Measurements from ENCODE around the gene SNX17.
"Not testable (repeated sequence)": the region's sequence is repeated elsewhere in the genome, so short reads cannot be mapped to it uniquely, and the experiment has no call there.

Gene SNX17

GRCh38 chr2:27393225-27393624 lies 22.8 kb downstream of the SNX17 start:
- Mint-ChIP-seq H3K4me3 (no peak overlapping the region), H3K9me3 (no peaks in the 10 kb centered on the region), H3K27me3 (no peaks in the 10 kb centered on the region), H3K36me3 (ENCODE audit: insufficient read depth) (peaks cover 34% of the 10 kb centered on the region), H3K27ac (peak overlapping the region in 1 of 2 donors; percentile 98), H3K4me1 (ENCODE audit: low read depth in 2 of 2) (peaks cover 24 to 37% of the 10 kb centered on the region in 2 donors)
- ATAC-seq (replicated peaks) (no peak), DNase-seq (no peak)

- no peaks in the 10 kb centered on the region for H3K9me3 Mint-ChIP-seq
- ATAC-seq (replicated peaks) (no peak), DNase-seq (no peak)
- H3K4me1 Mint-ChIP-seq (ENCODE audit: low read depth in 2 of 2) = peaks cover 21 to 46% of the 10 kb centered on the region in 2 donors
- peak overlapping the region in 1 of 2 donors; percentile 3 for H3K4me3 Mint-ChIP-seq
- H3K27me3 Mint-ChIP-seq = no peaks in the 10 kb centered on the region
- peak overlapping the region in 1 of 2 donors; percentile 82 for H3K27ac Mint-ChIP-seq
- H3K36me3 Mint-ChIP-seq (ENCODE audit: insufficient read depth) = peaks cover 22% of the 10 kb centered on the region
These were observed 28.5 kb downstream of the SNX17 start for GRCh38 chr2:27398962-27399361.

GRCh38 chr2:27400348-27401135 lies 30.1 kb downstream of the SNX17 start:
- H3K9me3 Mint-ChIP-seq = no peaks in the 10 kb centered on the region
- H3K4me3 Mint-ChIP-seq = no peak overlapping the region
- DNase-seq (no peak), ATAC-seq (replicated peaks) (no peak)
- no peaks in the 10 kb centered on the region for H3K27me3 Mint-ChIP-seq
- peak overlapping the region; percentile 59 to 68 for H3K27ac Mint-ChIP-seq
- H3K4me1 Mint-ChIP-seq (ENCODE audit: low read depth in 2 of 2) = peaks cover 20 to 43% of the 10 kb centered on the region in 2 donors
- H3K36me3 Mint-ChIP-seq (ENCODE audit: insufficient read depth) = peaks cover 33% of the 10 kb centered on the region

DNA sequence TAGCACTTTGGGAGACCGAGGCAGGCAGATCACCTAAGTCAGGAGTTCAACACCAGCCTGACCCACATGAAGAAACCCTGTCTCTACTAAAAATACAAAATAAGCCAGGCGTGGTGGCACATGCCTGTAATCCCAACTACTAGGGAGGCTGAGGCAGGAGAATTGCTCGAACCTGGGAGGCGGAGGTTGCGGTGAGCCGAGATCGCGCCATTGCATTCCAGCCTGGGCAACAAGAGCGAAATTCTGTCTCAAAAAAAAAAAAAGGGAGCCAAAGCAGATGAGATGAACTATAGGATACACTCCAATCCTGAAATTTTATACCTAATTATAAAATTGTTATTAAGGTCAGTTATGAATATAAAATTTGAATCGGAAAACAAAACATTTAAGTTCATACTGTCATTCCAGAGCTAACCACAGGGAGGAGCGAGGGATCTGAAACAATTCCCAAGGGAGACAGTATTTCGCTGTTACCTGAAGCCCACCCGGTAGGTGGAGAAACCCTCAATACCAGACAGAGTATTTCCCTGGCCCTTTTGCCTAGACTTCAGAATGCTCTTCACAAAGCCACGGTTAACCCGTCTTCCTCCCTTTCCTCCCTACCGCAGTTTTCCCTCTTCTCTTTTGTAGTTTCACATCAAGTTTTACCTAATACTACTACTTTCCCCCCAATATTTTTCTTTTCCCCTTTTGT lies 37.5 kb downstream of the SNX17 start:
- peak overlapping the region; percentile 91 to 93 for H3K27ac Mint-ChIP-seq
- ATAC-seq (replicated peaks) (no peak), DNase-seq (no peak)
- peak overlapping the region; percentile 81 to 89 for H3K4me3 Mint-ChIP-seq
- H3K27me3 Mint-ChIP-seq = peaks cover 9 to 13% of the 10 kb centered on the region in 2 donors
- no peaks in the 10 kb centered on the region for H3K9me3 Mint-ChIP-seq
- H3K4me1 Mint-ChIP-seq (ENCODE audit: low read depth in 2 of 2) = peaks cover 22 to 38% of the 10 kb centered on the region in 2 donors
- H3K36me3 Mint-ChIP-seq (ENCODE audit: insufficient read depth) = peaks cover 22% of the 10 kb centered on the region

DNA sequence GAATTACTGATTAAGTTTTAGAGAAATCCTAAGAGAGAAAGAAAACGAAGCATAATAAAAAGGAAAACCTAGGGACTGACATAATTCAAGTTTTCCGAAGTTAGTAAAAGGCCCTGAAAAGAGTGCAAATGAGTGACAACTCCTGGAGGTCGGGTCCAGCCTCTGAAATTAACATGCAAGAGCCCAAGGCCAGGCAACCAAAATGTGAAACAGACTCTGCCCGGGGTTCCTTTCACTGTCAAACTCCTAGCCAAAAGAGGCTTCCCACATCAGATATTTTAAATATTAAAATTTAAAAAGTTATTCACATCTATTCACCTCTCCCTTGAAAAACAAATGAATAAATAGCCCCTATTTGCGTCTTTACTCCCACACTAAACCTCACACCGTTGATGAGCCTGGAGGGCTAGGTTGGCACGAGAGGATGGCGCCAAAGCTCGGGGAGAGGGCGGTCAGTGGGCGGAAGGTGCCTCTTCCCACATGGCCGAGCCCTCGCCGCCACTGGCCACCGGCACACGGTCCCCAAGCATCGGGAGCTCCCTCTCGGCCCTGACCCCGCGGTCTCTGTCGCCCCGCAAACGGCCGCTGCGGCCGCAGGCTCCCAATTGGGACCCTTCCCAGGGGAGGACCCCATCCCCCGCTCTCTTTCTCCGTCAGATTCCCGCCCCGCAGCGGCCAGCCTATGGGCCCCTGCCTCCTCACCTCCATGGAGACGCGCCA lies 38.3 kb downstream of the SNX17 start:
- Mint-ChIP-seq H3K27ac (peak overlapping the region; percentile 91 to 93), H3K4me1 (ENCODE audit: low read depth in 2 of 2) (peaks cover 22 to 34% of the 10 kb centered on the region in 2 donors), H3K36me3 (ENCODE audit: insufficient read depth) (peaks cover 21% of the 10 kb centered on the region), H3K4me3 (peak overlapping the region; percentile 81 to 89), H3K9me3 (no peaks in the 10 kb centered on the region), H3K27me3 (peaks cover 12 to 18% of the 10 kb centered on the region in 2 donors)
- ATAC-seq (replicated peaks) (no peak), DNase-seq (no peak)

DNA sequence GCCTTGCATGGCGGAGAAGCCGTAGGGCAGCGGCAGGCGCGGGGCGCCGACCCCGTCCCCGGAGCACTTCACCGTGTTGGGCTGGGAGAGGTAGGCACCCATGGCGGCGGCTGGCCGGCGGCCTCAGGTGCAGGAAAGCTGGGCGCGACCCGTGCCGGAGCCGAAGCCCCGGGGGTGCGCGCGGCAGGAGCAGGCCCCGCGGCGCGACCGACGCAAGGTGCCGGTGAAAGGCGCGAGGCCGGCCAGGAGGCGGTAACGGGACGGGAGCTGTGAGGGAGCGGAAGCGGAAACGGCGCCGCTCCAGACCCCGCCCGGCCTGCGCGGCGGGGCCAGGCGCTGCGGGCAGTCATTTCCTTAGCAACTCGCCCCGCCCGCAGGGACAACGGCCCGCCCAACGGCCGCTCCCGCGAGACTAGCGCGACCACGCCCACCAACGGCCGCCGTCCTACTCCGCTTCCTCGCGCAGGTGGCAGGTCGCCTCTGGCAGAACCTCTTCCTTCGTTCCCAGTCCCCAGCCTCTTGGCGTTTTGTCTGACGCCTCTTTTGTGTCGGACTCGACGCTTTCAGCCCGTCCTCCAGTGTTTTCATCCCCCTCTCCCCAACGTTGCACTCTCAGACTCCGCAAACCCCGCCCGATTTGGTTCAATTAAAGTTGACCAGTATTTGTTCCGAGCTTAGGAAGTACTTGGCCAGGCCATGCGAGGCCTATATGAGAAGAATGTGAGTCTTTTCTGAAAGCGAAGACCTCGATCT lies 39.1 kb downstream of the SNX17 start, which contains the start of gene PPM1G:
Gene PPM1G, minus strand, starts transcription at position 271 of the 753 bp plus-strand sequence. Its CDS starts 169 bp downstream, at position 102.
- Mint-ChIP-seq H3K27me3 (peaks cover 12 to 18% of the 10 kb centered on the region in 2 donors), H3K4me3 (peak within 1 kb of the TSS; percentile 81 to 89), H3K4me1 (ENCODE audit: low read depth in 2 of 2) (peaks cover 22 to 34% of the 10 kb centered on the region in 2 donors), H3K36me3 (ENCODE audit: insufficient read depth) (peaks cover 14% of the 10 kb centered on the region), H3K9me3 (no peaks in the 10 kb centered on the region), H3K27ac (peak within 1 kb of the TSS; percentile 91 to 93)
- DNase-seq (peak; percentile 96), ATAC-seq (replicated peaks) (peak; percentile 96)

DNA sequence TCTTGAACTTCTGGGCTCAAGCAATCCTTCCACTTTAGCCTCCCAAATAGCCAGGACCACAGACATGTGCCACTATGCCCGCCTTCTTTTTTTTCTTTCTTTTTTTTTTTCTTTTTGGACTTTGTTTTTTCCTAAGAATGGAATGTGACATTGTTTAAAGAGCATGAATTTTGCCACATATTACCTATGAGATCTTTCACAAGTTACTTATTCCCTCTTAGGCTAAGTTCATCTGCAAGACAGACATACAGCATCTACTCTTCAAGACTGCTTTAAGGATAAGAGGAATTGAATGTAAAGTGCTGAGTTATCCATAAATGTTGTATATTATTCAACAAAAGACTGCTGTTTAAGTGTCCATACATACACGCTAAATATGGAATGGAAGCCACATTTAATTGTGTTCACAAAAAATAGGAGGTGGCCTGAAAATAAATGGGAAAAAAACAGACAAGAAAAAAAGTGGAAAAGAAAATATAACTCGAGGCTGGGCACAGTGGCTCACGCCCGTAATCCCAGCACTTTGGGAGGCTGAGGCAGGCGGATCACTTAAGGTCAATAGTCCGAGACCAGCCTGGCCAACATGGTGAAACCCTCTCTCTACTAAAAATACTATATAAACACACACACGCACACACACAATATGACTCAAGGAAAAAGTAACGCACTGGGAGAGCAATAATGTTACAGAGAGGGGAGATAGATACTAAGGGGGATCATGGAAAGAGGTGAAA lies 42.2 kb downstream of the SNX17 start:
- ATAC-seq (replicated peaks) (no peak), DNase-seq (no peak)
- Mint-ChIP-seq H3K27me3 (peaks cover 12 to 18% of the 10 kb centered on the region in 2 donors), H3K9me3 (no peaks in the 10 kb centered on the region), H3K36me3 (ENCODE audit: insufficient read depth) (peaks cover 6% of the 10 kb centered on the region), H3K4me3 (no peak overlapping the region), H3K4me1 (ENCODE audit: low read depth in 2 of 2) (peaks cover 13 to 15% of the 10 kb centered on the region in 2 donors), H3K27ac (no peak overlapping the region)

DNA sequence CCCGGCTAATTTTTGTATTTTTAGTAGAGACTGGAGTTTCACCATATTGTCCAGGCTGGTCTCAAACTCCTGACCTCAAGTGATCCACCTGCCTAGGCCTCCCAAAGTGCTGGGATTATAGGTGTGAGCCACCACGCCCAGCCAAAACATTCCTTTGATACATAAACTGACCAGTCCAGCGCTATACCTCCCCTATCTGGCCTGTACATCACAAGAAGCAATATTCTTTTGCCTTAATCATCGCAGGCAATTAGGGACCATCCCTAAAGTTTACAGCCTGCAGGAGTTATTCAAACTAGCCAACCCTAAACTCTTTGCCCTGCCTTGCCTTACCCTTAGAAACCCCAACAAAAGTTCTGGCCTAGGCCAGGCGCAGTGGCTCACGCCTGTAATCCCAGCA lies 45.7 kb downstream of the SNX17 start:
- Mint-ChIP-seq H3K4me1 (ENCODE audit: low read depth in 2 of 2) (no peaks in the 10 kb centered on the region), H3K27ac (no peak overlapping the region), H3K4me3 (no peak overlapping the region), H3K27me3 (peaks cover 12 to 18% of the 10 kb centered on the region in 2 donors), H3K36me3 (ENCODE audit: insufficient read depth) (peaks cover 3% of the 10 kb centered on the region), H3K9me3 (no peaks in the 10 kb centered on the region)
- ATAC-seq (replicated peaks) (no peak), DNase-seq (no peak)

DNA sequence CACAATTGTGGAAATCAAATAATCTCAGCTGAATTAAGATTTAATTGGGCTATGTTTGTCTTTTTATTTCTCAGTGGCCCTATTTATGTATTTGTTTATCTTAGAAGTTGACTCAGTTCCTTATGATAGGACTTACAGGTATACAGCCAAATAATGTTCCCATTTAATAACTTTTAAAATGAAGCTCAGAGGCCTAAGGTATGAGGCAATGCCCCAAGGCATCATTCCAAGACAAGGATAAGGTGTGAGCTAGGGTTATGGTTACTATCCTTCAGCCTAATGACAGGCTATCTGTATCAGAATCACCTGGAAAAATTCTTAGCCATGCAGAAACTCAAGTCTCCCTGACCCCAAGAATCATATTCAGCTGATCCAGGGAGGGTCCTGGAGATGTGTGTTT lies 50.6 kb downstream of the SNX17 start:
- ATAC-seq (replicated peaks) = no peak
- H3K4me3 Mint-ChIP-seq = no peak overlapping the region
- no peaks in the 10 kb centered on the region for H3K9me3 Mint-ChIP-seq
- DNase-seq = no peak
- H3K4me1 Mint-ChIP-seq (ENCODE audit: low read depth in 2 of 2) = no peaks in the 10 kb centered on the region
- H3K27me3 Mint-ChIP-seq = no peaks in the 10 kb centered on the region
- no peak overlapping the region for H3K27ac Mint-ChIP-seq
- H3K36me3 Mint-ChIP-seq (ENCODE audit: insufficient read depth) = peaks cover under 1% of the 10 kb centered on the region

GRCh38 chr2:27421660-27422250 lies 51.3 kb downstream of the SNX17 start:
- Mint-ChIP-seq H3K27me3 (no peaks in the 10 kb centered on the region), H3K9me3 (no peaks in the 10 kb centered on the region), H3K36me3 (ENCODE audit: insufficient read depth) (no peaks in the 10 kb centered on the region), H3K4me3 (no peak overlapping the region), H3K4me1 (ENCODE audit: low read depth in 2 of 2) (no peaks in the 10 kb centered on the region), H3K27ac (no peak overlapping the region)
- DNase-seq (no peak), ATAC-seq (replicated peaks) (no peak)

- Mint-ChIP-seq H3K36me3 (ENCODE audit: insufficient read depth) (no peaks in the 10 kb centered on the region), H3K27ac (no peak overlapping the region), H3K27me3 (no peaks in the 10 kb centered on the region), H3K4me3 (no peak overlapping the region), H3K9me3 (no peaks in the 10 kb centered on the region), H3K4me1 (ENCODE audit: low read depth in 2 of 2) (peaks cover 5 to 6% of the 10 kb centered on the region in 2 donors)
- no peak for DNase-seq
- no peak for ATAC-seq (replicated peaks)
These were observed 52.5 kb downstream of the SNX17 start for GRCh38 chr2:27422958-27423357.

- peaks cover 12% of the 10 kb centered on the region for H3K36me3 Mint-ChIP-seq (ENCODE audit: insufficient read depth)
- not testable (repeated sequence) for H3K27ac Mint-ChIP-seq; H3K9me3 Mint-ChIP-seq; DNase-seq; H3K4me3 Mint-ChIP-seq; ATAC-seq (replicated peaks); H3K27me3 Mint-ChIP-seq
- peaks cover 16% of the 10 kb centered on the region in 2 donors for H3K4me1 Mint-ChIP-seq (ENCODE audit: low read depth in 2 of 2)
These were observed 54.6 kb downstream of the SNX17 start for GRCh38 chr2:27425039-27425438.

Measured in effector memory CD8-positive, alpha-beta T cell (primary cell).